H1 (cell line): ENCODE measurements around the gene CASD1. TPM values are rescaled to one million over a fixed set of nuclear protein-coding genes. Genes with fewer than 3 reads are reported as not detected.

ENCODE experiments used
- CBX5 ChIP-seq: fragments of 300-800, 300-1000 bp; sonication (generic); IDR thresholded peaks from 2 replicates; pipeline ENCODE4 v1.7.1; 2016; ENCODE audit warnings: antibody characterized with exemption, low read length, low read depth
- CHD1 ChIP-seq: IDR thresholded peaks from 2 replicates; pipeline ENCODE4 v1.6.1; 2012; ENCODE audit warnings: low read depth, low read length, improper control_type of control experiment
- CTBP2 ChIP-seq: IDR thresholded peaks from 2 replicates; pipeline ENCODE4 v1.7.0; 2011; ENCODE audit warnings: borderline replicate concordance, mild to moderate bottlenecking, moderate library complexity, mixed read lengths, low read length; ENCODE audit not compliant: insufficient read depth, insufficient read length
- PHF8 ChIP-seq: fragments of 200-600 bp; sonication (generic); conservative IDR thresholded peaks from 2 replicates; pipeline ENCODE4 v1.7.1; 2012; ENCODE audit warnings: low read depth, mild to moderate bottlenecking, inconsistent platforms, low read length, moderate library complexity
- POLR2A ChIP-seq, 2 experiments: IDR thresholded peaks; 1 replicate in 1 of 2; 2 replicates in 1 of 2; pipeline ENCODE4 v1.6.1; 2011; ENCODE audit warnings: low read depth in 2 of 2, low read length in 2 of 2, mild to moderate bottlenecking in 2 of 2; ENCODE audit errors: control extremely low read depth in 1 of 2
- RXRA ChIP-seq: IDR thresholded peaks from 2 replicates; pipeline ENCODE4 v1.6.1; 2011; ENCODE audit warnings: low read depth, mild to moderate bottlenecking, low read length, moderate library complexity; ENCODE audit not compliant: insufficient read depth
- SIN3A ChIP-seq, 2 experiments: IDR thresholded peaks in 1 of 2; conservative IDR thresholded peaks in 1 of 2; 2 replicates each; pipeline ENCODE4 v1.6.1; 2011 to 2012; ENCODE audit warnings: low read length in 2 of 2, improper control_type of control experiment in 1 of 2, low read depth in 1 of 2, mild to moderate bottlenecking in 1 of 2
- SIX5 ChIP-seq: IDR thresholded peaks from 2 replicates; pipeline ENCODE4 v1.6.1; 2011; ENCODE audit warnings: mild to moderate bottlenecking, low read depth, low read length
- SP1 ChIP-seq: IDR thresholded peaks from 2 replicates; pipeline ENCODE4 v1.6.1; 2011; ENCODE audit warnings: low read depth, low read length
- TAF1 ChIP-seq: IDR thresholded peaks from 2 replicates; pipeline ENCODE4 v1.6.1; 2011; ENCODE audit warnings: mild to moderate bottlenecking, low read depth, low read length
- TAF7 ChIP-seq: optimal IDR thresholded peaks from 2 replicates; pipeline ENCODE3; 2011; ENCODE audit warnings: low read depth, mild to moderate bottlenecking, inconsistent platforms, low read length, moderate library complexity, borderline replicate concordance
- TBP ChIP-seq: IDR thresholded peaks from 2 replicates; pipeline ENCODE4 v1.6.1; 2011; ENCODE audit warnings: low read depth, low read length, improper control_type of control experiment
- polyA plus RNA-seq, 7 experiments: library from polyadenylated mRNA; depleted of rRNA in 3 of 7; stranded (reverse) in 5 of 7; unstranded in 2 of 7; fragments of >200 nt in 5 of 7; fragments of 200-250 nt in 2 of 7; gene quantifications; 1 replicate in 5 of 7; 2 replicates in 1 of 7; 4 replicates in 1 of 7; pipeline versions ENCODE4 v1.2.1 to v1.2.3, GENCODE V29; 2011 to 2013; ENCODE audit warnings: missing spikeins in 2 of 7, mixed read lengths in 2 of 7
- total RNA-seq: library from RNA; stranded (reverse); fragmentation: NEBNext Ultra II Directional; extraction: Animal tissue kit (Norgen Biotek cat#: 25700); gene quantifications from 2 replicates; pipeline ENCODE4 v1.2.1, GENCODE V29; 2021

Gene CASD1
- total and polyA plus RNA-seq, 2 of the 8 experiments (the other 6 are each of a cell fraction or from before 2014, with no cell fraction given): 14.2 to 18.8 TPM

DNA sequence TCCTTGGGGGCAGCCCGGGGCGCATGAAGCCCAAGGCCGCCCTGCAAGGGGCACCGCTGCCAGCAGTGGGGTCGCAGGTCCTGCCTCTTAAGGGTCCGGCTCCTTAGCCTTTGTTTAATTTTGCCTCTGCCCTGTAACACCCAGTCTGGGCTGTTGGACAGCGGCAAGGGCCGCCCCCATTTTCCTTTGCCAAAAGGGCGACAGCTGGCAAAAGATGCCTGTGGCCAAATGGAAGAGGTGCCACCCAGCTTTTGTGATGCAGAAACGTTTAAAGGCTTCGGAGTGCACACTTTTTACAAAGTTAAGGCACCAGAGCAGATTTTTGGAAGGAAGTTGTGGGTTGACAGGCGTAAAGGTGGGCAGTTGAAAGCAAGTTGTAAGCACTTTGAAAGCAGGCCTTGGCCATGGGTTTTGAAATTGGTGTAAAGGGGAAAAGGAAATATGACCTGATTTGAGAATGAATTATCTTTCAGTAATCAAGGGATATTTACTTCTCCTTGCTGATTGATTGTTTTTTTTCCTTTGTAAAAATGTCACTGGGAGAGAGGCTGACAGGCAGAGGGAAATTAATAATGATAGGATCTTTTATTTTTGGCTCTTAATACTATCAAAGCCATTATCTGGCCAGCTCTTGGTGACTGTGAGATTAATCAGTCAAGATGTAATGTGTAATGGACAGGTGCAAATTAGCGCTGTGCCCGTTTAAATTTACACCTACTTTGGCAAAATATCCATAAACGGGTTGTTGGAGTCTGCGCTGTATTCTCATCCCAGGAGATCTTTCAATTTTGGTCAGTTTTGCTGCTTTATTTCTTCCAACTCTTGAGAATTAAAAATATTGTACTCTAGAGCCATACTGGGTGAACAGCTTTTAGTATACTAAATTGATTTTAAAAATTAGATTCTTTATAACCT lies 1.2 kb downstream of the CASD1 start (continued):
- TF ChIP-seq TBP: no peak
- no peak for TF ChIP-seq TAF7
- no peak for TF ChIP-seq CBX5
- 0 out of 2 replicates have a peak, but pooled peaks have one; percentile 36 for TF ChIP-seq TAF1
- TF ChIP-seq SIX5: no peak
- TF ChIP-seq POLR2A (IDR thresholded peaks at IDR 0.05; ENCODE audit: control extremely low read depth in 1 of 2, low read depth in 2 of 2, low read length in 2 of 2): peak; percentile 35 to 54; a peak in 2 of 3 replicates
- no peak; the same call in 1 of the 2 replicates for TF ChIP-seq PHF8
- TF ChIP-seq RXRA: no peak
- peak in 1 of 2 experiments; percentile 45; a peak in 1 of 4 replicates for TF ChIP-seq SIN3A (conservative IDR thresholded peaks at IDR 0.05 in 1 of 2, IDR thresholded peaks at IDR 0.05 in 1 of 2; ENCODE audit: low read depth in 1 of 2, low read length in 2 of 2)
- no peak for TF ChIP-seq CHD1
- no peak for TF ChIP-seq CTBP2
- TF ChIP-seq SP1: no peak
- TF ChIP-seq, all 59 proteins: peak for 5
